ENCODE measurements around the gene CREB3L2.
A peak's percentile ranks its signal among the peaks of the same experiment; 100 is the strongest.

The CREB3L2 gene

GRCh38 chr7:137934941-137935883 is 66.7 kb downstream of the CREB3L2 start:
- no peak for TF ChIP-seq CTCF (IDR thresholded peaks at IDR 0.05; ENCODE audit: borderline replicate concordance, control extremely low read depth, extremely low read depth, insufficient read depth, missing control alignments)
- peak; percentile 56 for DNase-seq (ENCODE audit: low spot score)
- in situ Hi-C loops (cut with MboI; ENCODE audit: low sequenced_read_pairs, unreplicated experiment): no loop called here

DNA sequence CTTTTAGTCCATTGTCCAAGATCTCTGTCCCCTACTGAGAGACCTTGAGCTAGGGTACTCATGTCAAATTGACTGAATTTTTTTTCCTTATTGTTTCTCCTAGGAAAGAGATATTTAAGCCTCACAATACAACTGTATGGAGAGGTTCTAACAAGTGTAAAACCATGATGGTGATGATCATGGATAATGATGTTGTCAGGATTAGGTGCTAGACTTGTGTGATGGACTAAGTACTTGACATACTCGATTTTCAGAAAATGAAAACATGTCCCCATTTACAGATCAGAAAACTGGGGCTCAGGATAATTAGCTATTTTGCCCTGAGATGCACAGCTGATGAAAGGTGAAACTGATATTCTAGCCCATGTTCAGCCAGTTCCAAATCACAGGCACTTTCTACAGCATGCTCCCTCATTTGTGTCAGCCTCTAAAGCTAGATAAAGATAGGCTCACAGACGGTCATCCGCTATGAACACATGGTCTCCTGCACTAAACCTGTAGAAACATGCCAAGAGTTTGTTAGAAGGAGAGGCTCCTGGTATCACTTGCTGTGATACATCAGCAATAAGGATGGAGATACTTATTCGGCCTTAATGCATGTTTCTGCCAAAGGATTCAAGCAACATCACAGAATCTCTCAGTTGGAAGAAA is 67.6 kb downstream of the CREB3L2 start:
- no peak for TF ChIP-seq CTCF (IDR thresholded peaks at IDR 0.05; ENCODE audit: borderline replicate concordance, control extremely low read depth, extremely low read depth, insufficient read depth, missing control alignments)
- in situ Hi-C loops (cut with MboI; ENCODE audit: low sequenced_read_pairs, unreplicated experiment): no loop called here
- no peak for DNase-seq (ENCODE audit: low spot score)

GRCh38 chr7:137933270-137934017 is 68.4 kb downstream of the CREB3L2 start:
- in situ Hi-C loops (cut with MboI; ENCODE audit: low sequenced_read_pairs, unreplicated experiment): no loop called here
- no peak for TF ChIP-seq CTCF (IDR thresholded peaks at IDR 0.05; ENCODE audit: borderline replicate concordance, control extremely low read depth, extremely low read depth, insufficient read depth, missing control alignments)
- no peak for DNase-seq (ENCODE audit: low spot score)

- TF ChIP-seq CTCF (IDR thresholded peaks at IDR 0.05; ENCODE audit: borderline replicate concordance, control extremely low read depth, extremely low read depth, insufficient read depth, missing control alignments): no peak
- DNase-seq (ENCODE audit: low spot score): no peak
- in situ Hi-C loops (cut with MboI; ENCODE audit: low sequenced_read_pairs, unreplicated experiment): no loop called here
Observed at GRCh38 chr7:137932881-137933269, 69.0 kb downstream of the CREB3L2 start.

DNA sequence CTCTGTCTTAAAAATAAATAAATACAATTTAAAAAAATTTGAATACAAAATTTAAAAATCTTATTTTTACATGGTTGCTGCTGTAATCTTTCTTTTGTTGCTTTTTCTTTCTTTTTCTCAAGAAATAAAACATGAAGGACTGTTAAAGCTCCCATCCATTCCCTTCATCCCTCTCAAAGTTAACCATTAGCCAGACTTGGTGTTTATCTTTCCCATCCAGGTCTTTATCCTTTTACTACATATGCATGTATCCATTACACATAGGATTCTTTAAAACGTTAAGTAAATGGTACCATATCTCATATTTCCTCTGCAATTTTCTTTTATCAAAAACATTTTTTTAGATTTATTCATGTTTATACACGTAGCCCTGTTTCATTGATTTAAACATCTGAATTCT is 70.1 kb downstream of the CREB3L2 start:
- TF ChIP-seq CTCF (IDR thresholded peaks at IDR 0.05; ENCODE audit: borderline replicate concordance, control extremely low read depth, extremely low read depth, insufficient read depth, missing control alignments): no peak
- in situ Hi-C loops (cut with MboI; ENCODE audit: low sequenced_read_pairs, unreplicated experiment): no loop called here
- DNase-seq (ENCODE audit: low spot score): no peak

- in situ Hi-C loops (cut with MboI; ENCODE audit: low sequenced_read_pairs, unreplicated experiment): no loop called here
- no peak for TF ChIP-seq CTCF (IDR thresholded peaks at IDR 0.05; ENCODE audit: borderline replicate concordance, control extremely low read depth, extremely low read depth, insufficient read depth, missing control alignments)
- no peak for DNase-seq (ENCODE audit: low spot score)
Observed at GRCh38 chr7:137930581-137930980, 71.3 kb downstream of the CREB3L2 start.

Measured in GM13976 (cell line).